Sigmoid colon (tissue), 4 donors: Measurements from ENCODE around the gene TRANK1.

Experiments
- EP300 ChIP-seq, 4 donors: sonication (generic); formaldehyde crosslinking; IDR thresholded peaks; one replicate each; pipeline ENCODE4 v1.6.1; 2017; ENCODE audit warnings: antibody characterized with exemption in 4 of 4
- POLR2AphosphoS5 ChIP-seq, 4 donors: sonication (generic); formaldehyde crosslinking; IDR thresholded peaks; one replicate each; pipeline ENCODE4 v1.6.1; 2017; ENCODE audit warnings: antibody characterized with exemption in 4 of 4
- TF ChIP-seq, protein P1 (sequence below), 4 experiments: fragments of 450-650 bp in 3 of 4; fragments of 200-600 bp in 1 of 4; IDR thresholded peaks; one replicate each; pipeline ENCODE4 v1.5.1; 2016 to 2019; ENCODE audit warnings: antibody characterized with exemption in 4 of 4, mild to moderate bottlenecking in 3 of 4, moderate library complexity in 2 of 4

DNA sequence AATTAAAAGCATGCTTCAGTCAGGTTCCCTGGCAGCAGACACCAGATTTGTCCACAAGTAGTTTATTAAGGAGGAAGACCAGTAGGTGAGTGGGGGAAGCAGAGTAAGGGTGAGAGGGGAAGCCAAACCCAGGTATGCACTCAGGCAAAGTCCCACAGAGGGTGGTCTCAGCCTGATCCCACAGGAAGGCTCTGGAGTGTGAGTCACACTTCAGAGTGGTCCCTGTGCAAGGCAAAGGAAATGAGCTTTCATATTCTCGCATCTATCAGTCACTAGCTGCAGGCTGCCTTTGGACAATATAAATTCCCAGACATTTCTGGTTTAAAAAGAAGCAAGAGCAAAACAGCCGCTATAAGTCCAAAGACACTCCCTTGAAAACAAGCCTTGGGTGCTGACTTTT, 78.5 kb downstream of the TRANK1 start:
- no peak for TF ChIP-seq POLR2AphosphoS5 (IDR thresholded peaks at IDR 0.05)
- TF ChIP-seq, protein P1, sequence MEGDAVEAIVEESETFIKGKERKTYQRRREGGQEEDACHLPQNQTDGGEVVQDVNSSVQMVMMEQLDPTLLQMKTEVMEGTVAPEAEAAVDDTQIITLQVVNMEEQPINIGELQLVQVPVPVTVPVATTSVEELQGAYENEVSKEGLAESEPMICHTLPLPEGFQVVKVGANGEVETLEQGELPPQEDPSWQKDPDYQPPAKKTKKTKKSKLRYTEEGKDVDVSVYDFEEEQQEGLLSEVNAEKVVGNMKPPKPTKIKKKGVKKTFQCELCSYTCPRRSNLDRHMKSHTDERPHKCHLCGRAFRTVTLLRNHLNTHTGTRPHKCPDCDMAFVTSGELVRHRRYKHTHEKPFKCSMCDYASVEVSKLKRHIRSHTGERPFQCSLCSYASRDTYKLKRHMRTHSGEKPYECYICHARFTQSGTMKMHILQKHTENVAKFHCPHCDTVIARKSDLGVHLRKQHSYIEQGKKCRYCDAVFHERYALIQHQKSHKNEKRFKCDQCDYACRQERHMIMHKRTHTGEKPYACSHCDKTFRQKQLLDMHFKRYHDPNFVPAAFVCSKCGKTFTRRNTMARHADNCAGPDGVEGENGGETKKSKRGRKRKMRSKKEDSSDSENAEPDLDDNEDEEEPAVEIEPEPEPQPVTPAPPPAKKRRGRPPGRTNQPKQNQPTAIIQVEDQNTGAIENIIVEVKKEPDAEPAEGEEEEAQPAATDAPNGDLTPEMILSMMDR (IDR thresholded peaks at IDR 0.05) = no peak
- no peak for TF ChIP-seq EP300 (IDR thresholded peaks at IDR 0.05)
